Left lung (tissue), 14 donors: ENCODE measurements around the gene FEZF1. TPM values are rescaled to one million over a fixed set of nuclear protein-coding genes. Genes with fewer than 3 reads are reported as not detected.

ENCODE experiments used
- ATAC-seq: fragments of 200-7000 bp; cut with Tn5 transposase; one replicate; pipeline ENCODE4 v1.9.1; 2020; ENCODE audit warnings: moderate library complexity
- DNase-seq, 4 donors: peaks; one replicate each; pipeline ENCODE4 v3.0.0-alpha.2; 2013 to 2020
- H3K27ac ChIP-seq, 2 donors: fragments of 200-600 bp; sonication (generic) in 1 of 2; one replicate each; pipeline versions ENCODE4 v1.5.0 to v1.8.0; 2020 to 2021
- H3K27me3 ChIP-seq, 2 donors: fragments of 200-600 bp; sonication (generic) in 1 of 2; one replicate each; pipeline versions ENCODE4 v1.5.0 to v1.8.0; 2020 to 2021
- H3K36me3 ChIP-seq, 2 donors: fragments of 200-600 bp; sonication (generic) in 1 of 2; one replicate each; pipeline versions ENCODE4 v1.5.0 to v1.8.0; 2020 to 2021
- H3K4me1 ChIP-seq, 2 donors: fragments of 200-600 bp; one replicate each; pipeline ENCODE4 v1.8.0; 2021
- H3K4me3 ChIP-seq, 2 donors: fragments of 200-600 bp; sonication (generic) in 1 of 2; one replicate each; pipeline versions ENCODE4 v1.5.0 to v1.8.0; 2020 to 2021; ENCODE audit warnings: mild to moderate bottlenecking in 1 of 2
- H3K9me3 ChIP-seq, 2 donors: fragments of 200-600 bp; sonication (generic) in 1 of 2; one replicate each; pipeline versions ENCODE4 v1.5.0 to v1.8.0; 2020 to 2021
- intact Hi-C, 2 donors: fragments of 100-400 bp; cut with DNase I; formaldehyde crosslinking; loops; one replicate each; pipeline versions ENCODE4 v1.11.2 to v1.14.2; 2022
- long read RNA-seq, 12 donors: library from polyadenylated mRNA in 2 of 12; unstranded in 2 of 12; transcript quantifications; one replicate each; pipeline ENCODE4 v2.0.0 and lab custom pipeline, GENCODE V29; 2019 to 2026
- polyA plus RNA-seq, 6 donors: library from polyadenylated mRNA; unstranded; fragments of 120-200 nt; gene quantifications; one replicate each; pipeline ENCODE4 v1.2.1, GENCODE V29; 2013; ENCODE audit not compliant: insufficient read length in 6 of 6
- total RNA-seq, 2 donors: library from RNA; stranded (reverse); fragmentation: NEBNext Ultra II Directional; extraction: Animal tissue kit (Norgen Biotek cat#: 25700); gene quantifications; one replicate each; pipeline ENCODE4 v1.2.1, GENCODE V29; 2021
- TF ChIP-seq, protein P1 (sequence below), 2 donors: fragments of 200-600 bp; sonication (generic) in 1 of 2; IDR thresholded peaks; one replicate each; pipeline versions ENCODE4 v1.5.0 to v1.8.0; 2021; ENCODE audit warnings: antibody characterized with exemption in 2 of 2
- donor health status: DM: no; HTN: yes; CAD: no.
- donor health status: DM: no; HTN: no; CAD: no.

FEZF1 gene
- total RNA-seq (not detected), polyA plus RNA-seq (not detected)
- long read RNA-seq, donor 1, result 0 reads
- long read RNA-seq, donor 2, result 0 reads
- long read RNA-seq, donor 3, result 0 reads
- long read RNA-seq, donor 4, result 0 reads
- long read RNA-seq, donor 5, result 0 reads
- long read RNA-seq, donor 6, result 0 reads
- long read RNA-seq, donor 7, result 0 reads
- long read RNA-seq, donor 8, result 0 reads
- long read RNA-seq, donor 9, result 0 reads
- long read RNA-seq, donor 10, result 0 reads
- long read RNA-seq, donor 11, result 0 reads
- long read RNA-seq, donor 12, result 0 reads

DNA sequence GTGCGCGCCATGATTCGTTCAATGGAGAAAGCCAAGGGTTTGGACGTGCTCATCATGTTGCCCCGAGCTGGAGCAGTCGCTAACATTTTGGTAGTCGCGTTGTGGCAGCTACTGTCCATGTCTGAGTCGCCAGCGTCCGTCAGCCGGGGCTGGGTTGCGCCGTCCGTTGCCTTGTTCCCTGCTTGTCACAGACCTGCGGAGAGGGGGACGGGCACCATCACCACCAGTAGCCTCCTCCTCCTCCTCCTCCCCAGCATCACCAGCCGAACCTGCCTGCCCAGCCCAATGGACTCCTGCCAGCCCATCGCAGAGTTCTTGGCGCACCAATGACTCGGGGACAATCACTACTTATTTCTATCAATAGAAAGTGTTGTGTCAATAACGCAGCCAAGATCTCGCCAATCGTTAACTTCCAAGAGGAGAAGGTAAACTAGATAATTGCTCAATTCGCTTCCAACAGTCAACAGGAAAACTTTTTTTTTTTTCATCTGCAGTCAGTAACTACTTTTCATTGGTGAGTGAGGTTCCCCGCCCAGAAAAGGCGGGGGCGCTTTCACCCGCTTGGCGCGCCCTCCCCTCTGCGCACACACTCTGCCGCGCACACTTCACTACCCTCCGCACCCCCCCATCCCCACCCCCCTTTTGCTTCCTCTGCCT is at the start of gene FEZF1:
FEZF1 (minus strand) TSS at position 432 of the 657 bp plus-strand sequence; CDS start at position 119, 313 bp downstream.
- ATAC-seq (peak; percentile 63), DNase-seq (no peak)
- Histone ChIP-seq H3K4me1 (peaks cover 3 to 17% of the 10 kb centered on the region in 2 donors), H3K27me3 (peaks cover 98 to 100% of the 10 kb centered on the region in 2 donors), H3K9me3 (no peaks in the 10 kb centered on the region), H3K36me3 (no peaks in the 10 kb centered on the region), H3K27ac (no peak within 1 kb of the TSS), H3K4me3 (peak within 1 kb of the TSS in 1 of 2 donors; percentile 0)
- TF ChIP-seq, protein P1, sequence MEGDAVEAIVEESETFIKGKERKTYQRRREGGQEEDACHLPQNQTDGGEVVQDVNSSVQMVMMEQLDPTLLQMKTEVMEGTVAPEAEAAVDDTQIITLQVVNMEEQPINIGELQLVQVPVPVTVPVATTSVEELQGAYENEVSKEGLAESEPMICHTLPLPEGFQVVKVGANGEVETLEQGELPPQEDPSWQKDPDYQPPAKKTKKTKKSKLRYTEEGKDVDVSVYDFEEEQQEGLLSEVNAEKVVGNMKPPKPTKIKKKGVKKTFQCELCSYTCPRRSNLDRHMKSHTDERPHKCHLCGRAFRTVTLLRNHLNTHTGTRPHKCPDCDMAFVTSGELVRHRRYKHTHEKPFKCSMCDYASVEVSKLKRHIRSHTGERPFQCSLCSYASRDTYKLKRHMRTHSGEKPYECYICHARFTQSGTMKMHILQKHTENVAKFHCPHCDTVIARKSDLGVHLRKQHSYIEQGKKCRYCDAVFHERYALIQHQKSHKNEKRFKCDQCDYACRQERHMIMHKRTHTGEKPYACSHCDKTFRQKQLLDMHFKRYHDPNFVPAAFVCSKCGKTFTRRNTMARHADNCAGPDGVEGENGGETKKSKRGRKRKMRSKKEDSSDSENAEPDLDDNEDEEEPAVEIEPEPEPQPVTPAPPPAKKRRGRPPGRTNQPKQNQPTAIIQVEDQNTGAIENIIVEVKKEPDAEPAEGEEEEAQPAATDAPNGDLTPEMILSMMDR (IDR thresholded peaks at IDR 0.05), result no peak
- intact Hi-C loops, result no loop called here

DNA sequence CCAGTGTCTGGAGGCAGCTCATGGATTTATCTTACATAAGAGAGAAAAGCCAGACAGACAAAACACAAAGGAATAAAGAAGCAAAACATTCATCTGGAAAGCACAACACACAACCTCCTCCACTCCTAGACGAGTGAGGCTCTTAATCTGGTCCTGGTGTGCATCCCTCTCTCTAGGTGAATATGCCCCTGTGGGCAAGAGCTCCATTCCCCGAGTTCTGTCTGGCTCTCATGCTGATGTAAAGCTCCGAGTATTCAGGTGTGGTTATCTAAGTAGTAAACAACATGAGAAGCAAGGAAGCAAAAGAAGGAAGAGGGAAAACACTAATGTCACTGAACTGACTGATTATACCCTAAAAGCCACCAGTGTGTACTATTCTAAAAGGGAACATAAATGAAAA is 47.9 kb upstream of the FEZF1 start:
- Histone ChIP-seq H3K9me3 (no peaks in the 10 kb centered on the region), H3K27ac (no peak overlapping the region), H3K27me3 (no peaks in the 10 kb centered on the region), H3K4me3 (no peak overlapping the region), H3K4me1 (no peaks in the 10 kb centered on the region), H3K36me3 (no peaks in the 10 kb centered on the region)
- TF ChIP-seq, protein P1 (IDR thresholded peaks at IDR 0.05), result no peak
- no peak for DNase-seq
- no peak for ATAC-seq
- intact Hi-C loops, result no loop called here

DNA sequence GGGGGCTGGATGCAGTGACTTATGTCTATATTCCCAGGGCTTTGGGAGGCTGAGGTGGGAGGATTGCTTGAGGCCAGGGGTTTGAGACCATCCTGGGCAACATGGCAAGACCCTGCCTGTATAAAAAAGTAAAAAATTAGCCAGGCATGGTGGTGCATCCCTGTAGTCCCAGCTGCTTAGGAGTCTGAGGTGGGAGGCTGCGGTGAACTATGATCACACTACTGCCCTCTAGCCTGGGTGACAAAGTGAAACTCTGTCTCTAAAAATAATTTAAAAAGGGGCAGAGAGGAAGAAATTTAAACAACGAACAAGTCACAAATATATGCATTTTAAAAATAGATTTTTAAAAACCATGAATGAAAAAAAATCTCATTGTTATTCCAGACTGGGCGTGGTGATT is 46.2 kb upstream of the FEZF1 start:
- no peaks in the 10 kb centered on the region for H3K4me1 ChIP-seq
- ATAC-seq (no peak), DNase-seq (no peak)
- H3K4me3 ChIP-seq, result no peak overlapping the region
- TF ChIP-seq, protein P1 (IDR thresholded peaks at IDR 0.05), result no peak
- intact Hi-C loops, result no loop called here
- no peaks in the 10 kb centered on the region for H3K9me3 ChIP-seq
- no peak overlapping the region for H3K27ac ChIP-seq
- no peaks in the 10 kb centered on the region for H3K27me3 ChIP-seq
- no peaks in the 10 kb centered on the region for H3K36me3 ChIP-seq

DNA sequence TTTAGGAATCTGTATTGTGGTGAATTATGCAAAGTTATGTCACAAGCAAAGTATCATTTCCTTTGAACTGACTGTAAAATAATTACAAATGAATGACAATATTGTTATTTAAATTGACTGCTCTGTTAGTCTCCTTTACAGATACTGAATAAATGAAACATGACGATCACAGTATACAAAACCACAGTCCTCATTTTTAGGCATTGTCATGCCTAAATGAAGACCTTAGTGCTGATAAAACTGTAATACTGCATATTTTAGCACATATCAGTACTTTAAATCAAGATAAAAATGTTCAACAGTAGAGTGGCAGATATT is 39.7 kb upstream of the FEZF1 start:
- no peaks in the 10 kb centered on the region for H3K9me3 ChIP-seq
- DNase-seq, result no peak
- no peak overlapping the region for H3K4me3 ChIP-seq
- H3K27me3 ChIP-seq, result no peaks in the 10 kb centered on the region
- TF ChIP-seq, protein P1 (IDR thresholded peaks at IDR 0.05), result no peak
- no peak overlapping the region for H3K27ac ChIP-seq
- ATAC-seq, result no peak
- intact Hi-C loops, result no loop called here
- H3K4me1 ChIP-seq, result no peaks in the 10 kb centered on the region
- no peaks in the 10 kb centered on the region for H3K36me3 ChIP-seq

DNA sequence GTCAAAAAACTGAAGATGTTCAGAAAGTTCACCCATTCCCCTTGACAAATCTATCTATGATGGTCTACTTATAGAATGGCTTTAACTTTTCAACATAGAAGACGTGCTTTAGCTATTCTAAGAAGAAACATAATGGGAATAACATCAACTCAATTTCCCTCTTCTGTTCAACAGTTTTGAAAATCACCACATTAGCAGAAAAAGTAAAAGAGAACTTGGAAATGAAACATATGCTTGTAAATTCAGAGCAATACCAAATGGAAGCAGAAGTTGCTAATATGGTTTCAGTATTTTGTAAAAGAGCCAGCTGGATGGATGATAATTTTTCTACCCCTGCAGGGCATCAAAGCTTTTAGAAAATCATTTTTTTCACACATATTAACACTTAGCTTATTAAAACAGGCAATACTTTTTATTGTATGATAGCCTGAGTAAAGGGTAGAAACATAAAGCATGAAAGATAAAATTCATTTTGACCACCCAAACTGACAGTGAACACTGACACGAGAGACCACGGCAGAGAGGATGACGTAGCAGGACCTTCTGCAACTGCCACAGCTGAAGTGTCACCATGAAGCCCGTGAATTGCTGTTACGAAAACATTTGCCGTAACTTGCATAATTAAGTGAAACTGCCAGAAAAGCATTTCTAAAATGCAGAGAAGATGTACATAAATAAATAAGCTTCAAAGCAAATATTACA is 39.2 kb upstream of the FEZF1 start:
- no peak for ATAC-seq
- no peaks in the 10 kb centered on the region for H3K36me3 ChIP-seq
- H3K4me3 ChIP-seq, result no peak overlapping the region
- H3K27me3 ChIP-seq, result no peaks in the 10 kb centered on the region
- intact Hi-C loops, result no loop called here
- H3K4me1 ChIP-seq, result no peaks in the 10 kb centered on the region
- DNase-seq, result peak in 2 of 4 donors; percentile 38 to 53
- H3K27ac ChIP-seq, result no peak overlapping the region
- no peaks in the 10 kb centered on the region for H3K9me3 ChIP-seq
- TF ChIP-seq, protein P1 (IDR thresholded peaks at IDR 0.05), result no peak
